GM18909 (cell line): ENCODE measurements around the gene NCF2.

Experiments
- ATAC-seq: cut with Tn5 transposase; IDR thresholded peaks from one replicate; pipeline ENCODE4 v1.9.1; 2021; ENCODE audit warnings: mild to moderate bottlenecking; ENCODE audit not compliant: unreplicated experiment, poor library complexity

Gene NCF2

GRCh38 chr1:183588827-183589226, 1.4 kb downstream of the NCF2 start:
- ATAC-seq = no peak

GRCh38 chr1:183586926-183587325, 3.3 kb downstream of the NCF2 start:
- ATAC-seq = no peak

GRCh38 chr1:183586455-183586854, 3.8 kb downstream of the NCF2 start:
- ATAC-seq = no peak

GRCh38 chr1:183585038-183585437, 5.2 kb downstream of the NCF2 start:
- ATAC-seq = no peak

DNA sequence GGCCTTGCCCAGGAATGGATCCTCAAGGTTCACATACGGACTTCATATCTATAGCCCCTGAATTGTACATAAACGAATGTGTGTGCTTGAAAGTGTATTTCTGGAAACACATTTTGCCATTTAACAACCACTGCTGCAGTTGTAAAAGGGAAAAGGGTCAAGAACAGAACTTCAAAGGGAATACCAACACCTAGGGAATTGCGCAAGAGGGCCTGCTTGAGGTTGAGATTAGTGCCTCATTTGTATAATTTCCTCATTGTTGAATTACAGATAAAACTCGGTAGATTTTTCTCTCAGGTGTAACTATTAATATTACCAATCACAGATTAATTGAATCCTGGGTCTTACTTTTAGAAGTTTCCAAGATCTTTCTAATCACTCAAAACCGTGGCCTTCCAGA, 6.1 kb downstream of the NCF2 start:
- no peak for ATAC-seq

DNA sequence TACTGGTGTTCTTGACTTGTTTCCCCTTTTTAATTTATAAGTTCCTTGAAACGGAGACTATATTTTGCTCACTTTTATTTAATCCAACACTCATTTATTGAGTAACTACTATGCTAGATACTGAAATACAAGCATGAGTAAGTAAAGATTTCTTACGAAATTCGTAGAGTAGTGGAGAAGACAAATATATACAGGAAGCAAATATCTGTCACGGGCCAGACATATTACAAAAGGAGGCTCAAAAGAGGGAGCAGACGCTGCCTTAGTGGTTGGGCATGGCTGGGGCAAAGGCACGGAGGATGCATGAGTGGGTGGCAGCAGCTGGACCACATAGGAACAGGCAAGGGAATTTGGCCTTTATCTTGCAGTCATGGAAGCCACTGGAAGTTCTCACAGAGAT, 6.8 kb downstream of the NCF2 start:
- no peak for ATAC-seq

GRCh38 chr1:183582021-183582713, 8.1 kb downstream of the NCF2 start:
- no peak for ATAC-seq

GRCh38 chr1:183580281-183580682, 10.0 kb downstream of the NCF2 start:
- ATAC-seq = peak; percentile 55

GRCh38 chr1:183578856-183579255, 11.4 kb downstream of the NCF2 start:
- no peak for ATAC-seq

GRCh38 chr1:183577897-183578465, 12.3 kb downstream of the NCF2 start:
- ATAC-seq = no peak

DNA sequence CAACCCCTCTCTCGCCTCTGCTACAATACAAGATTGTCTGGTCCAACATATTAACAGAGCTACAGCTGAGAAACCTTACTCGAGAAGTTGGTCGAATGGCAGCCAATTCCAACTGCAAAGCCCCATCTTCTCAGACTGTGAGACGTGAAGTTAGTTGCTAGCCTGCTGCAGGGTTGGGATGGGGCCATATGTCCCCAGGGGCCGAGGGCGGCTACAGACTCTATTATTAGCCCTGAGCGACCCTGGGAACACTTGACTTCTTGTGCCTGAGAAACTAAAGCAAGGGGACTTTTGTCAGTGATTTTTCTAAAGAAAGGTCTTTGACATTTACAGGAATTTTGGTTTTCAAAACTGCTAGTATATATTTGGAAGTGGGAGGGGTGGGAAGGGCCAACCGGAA, 13.7 kb downstream of the NCF2 start:
- ATAC-seq = no peak

DNA sequence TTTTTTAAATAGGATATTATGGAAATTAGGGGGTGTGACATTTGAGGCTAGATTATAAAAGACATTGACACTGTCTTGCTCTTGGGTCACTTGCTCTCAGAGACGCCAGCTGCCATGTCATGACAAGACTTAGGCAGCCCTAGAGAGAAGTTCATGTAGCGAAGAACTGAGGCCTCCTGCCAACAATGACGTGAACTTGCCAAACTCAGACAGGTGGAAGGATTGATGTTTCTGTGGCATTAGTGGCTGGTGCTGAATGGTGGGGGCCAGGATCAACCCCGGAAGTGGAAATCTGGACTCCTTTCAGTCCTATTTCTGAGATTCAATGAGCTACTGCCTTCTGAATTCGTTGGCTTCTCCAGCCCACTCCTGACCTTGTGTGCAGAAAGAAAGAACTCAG, 14.7 kb downstream of the NCF2 start:
- ATAC-seq = no peak

- no peak for ATAC-seq
These were observed 17.5 kb downstream of the NCF2 start for GRCh38 chr1:183572721-183573120.

DNA sequence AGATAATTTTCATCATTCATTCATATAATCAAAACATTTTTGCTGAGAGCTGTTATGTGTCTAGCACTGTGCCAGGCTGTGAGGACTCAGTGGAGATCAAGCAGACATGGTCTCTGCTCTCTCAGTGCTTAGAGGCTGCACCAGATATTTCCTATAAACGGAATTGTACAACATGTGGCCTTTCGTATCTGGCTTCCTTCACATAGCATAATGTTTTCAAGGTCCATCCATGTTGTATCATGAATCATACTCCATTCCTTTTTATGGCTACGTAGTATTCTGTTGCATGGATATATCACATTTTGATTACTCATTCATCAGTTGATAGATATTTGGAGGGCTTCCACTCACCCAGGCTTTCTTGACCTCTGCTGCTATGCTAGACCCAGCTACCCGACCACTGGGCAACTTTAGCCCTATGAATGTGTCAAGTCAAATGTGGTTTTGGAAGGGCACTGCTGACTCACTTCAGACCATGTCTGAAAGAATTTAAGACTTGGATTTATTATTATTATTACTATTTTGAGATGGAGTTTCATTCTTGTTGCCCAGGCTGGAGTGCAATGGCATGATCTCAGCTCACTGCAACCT, 18.5 kb downstream of the NCF2 start:
- no peak for ATAC-seq

GRCh38 chr1:183570451-183570850, 19.8 kb downstream of the NCF2 start:
- no peak for ATAC-seq

DNA sequence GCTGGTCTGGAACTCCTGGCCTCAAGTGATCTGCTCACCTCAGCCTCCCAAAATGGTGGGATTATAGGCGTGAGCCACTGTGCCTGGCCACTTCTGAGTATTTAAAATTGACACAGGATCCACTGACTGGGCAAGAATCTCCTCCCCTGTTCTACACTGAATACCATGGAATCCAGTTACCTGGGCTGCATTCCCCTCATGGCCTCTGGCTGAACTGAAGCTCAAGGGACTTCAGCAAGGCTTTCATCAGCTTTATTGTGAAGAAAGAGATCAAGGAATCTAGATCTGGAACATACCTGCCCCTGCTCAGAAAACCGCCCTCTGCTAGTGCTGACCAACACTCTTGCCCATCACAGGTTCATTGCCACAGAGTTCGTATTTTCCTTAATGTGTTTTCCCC, 20.5 kb downstream of the NCF2 start:
- ATAC-seq = no peak

DNA sequence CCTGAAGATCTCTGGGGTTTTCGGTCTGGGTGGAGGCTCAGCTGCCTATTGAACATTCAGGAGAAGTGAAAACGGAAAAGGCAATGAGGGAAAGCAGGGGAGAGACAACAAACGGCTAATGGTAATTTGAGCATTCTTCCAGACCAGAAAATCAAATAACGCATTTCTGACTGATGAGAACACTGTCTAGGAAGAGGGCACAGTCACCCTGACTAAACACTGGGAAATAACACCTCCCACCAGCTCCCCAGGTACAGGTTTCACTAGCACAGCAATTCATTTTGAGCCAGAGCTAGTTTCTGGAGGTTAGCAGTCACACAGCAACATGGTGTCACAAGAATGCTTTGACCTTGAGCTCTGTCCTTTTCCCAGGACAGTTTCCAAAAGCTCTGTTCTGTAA, 21.1 kb downstream of the NCF2 start:
- ATAC-seq = no peak

DNA sequence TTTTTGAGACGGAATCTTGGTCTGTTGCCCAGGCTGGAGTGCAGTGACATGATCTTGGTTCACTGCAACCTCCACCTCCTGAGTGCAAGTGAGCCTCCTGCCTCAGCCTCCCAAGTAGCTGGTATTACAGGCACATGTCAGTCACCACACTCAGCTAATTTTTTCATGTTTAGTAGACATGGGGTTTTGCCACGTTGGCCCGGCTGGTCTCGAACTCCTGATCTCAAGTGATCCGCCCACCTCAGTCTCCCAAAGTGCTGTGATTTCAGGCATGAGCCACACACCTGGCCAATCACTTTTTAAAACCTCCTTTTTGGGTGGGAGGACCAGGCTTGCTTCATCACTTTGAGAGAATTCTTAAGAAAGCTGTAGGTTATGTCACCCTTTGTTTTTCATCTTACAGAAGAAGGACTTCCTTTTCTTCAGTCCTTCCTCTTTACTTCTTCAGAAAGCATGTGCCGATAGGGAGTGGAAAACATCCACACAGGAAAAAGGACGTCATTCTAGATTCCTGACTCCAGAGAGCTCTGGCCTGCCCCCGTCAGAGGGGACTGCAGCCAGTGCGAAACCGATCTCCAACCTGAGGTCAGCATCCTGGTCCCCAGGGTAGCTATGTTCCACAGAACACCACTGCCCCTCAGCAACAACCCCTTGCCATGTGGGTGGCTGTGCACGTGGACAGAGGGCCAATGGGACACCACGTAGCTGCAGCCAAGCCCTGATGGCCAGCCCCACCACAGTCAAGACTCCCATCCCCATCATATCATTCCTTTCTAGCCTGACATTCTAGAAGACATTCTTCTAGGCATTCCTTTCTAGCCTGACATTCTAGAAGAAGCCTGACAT, 21.9 kb downstream of the NCF2 start:
- no peak for ATAC-seq

DNA sequence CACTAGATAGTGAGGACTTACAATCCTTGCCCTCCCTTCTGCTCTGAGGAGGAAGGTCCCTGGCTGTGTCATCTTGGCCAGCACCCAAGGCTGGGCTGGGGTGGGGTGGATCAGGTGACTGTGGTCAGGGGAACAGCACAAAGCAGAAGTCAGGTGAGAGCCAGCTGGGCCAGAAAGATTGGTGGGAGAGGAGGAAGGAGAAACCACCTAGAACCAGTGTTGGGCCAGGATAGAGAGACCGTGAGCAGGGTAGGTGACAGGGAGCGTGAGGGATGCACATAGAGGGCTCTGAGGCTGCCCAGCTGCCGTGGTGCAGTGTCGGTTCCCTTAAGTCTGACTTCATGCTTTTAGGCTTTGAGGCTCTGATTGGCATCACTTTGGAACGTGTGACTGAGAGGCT, 22.7 kb downstream of the NCF2 start:
- peak; percentile 69 for ATAC-seq

DNA sequence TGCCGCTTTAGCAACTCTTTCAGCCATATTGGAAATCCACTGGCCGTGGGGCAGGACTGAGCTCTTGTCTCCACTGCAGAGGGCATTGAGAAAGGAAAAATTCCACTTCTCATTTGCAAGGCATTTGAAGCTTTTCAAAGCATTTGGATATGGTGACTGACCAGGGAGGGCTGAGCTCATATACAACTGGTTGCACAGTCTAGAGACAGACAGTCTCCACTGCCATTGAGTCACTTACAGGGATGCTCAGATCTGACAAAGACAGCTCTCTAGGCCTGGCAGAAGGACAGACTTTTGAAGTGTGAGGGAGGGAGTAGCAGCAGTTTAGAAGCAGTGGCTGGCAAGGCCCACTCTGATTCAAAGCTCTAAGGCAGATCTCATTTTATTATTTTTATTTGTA, 24.2 kb downstream of the NCF2 start:
- no peak for ATAC-seq

GRCh38 chr1:183565261-183565660, 25.0 kb downstream of the NCF2 start:
- ATAC-seq = no peak
